ENCODE data around the gene ZNF77.
"Not testable (repeated sequence)": the region's sequence is repeated elsewhere in the genome, so short reads cannot be mapped to it uniquely, and the experiment has no call there.

Gene ZNF77

GRCh38 chr19:2969104-2969504, 24.3 kb upstream of the ZNF77 start:
- no peak for DNase-seq

- no peak for DNase-seq
These were observed 23.2 kb upstream of the ZNF77 start for GRCh38 chr19:2967972-2968371.

- DNase-seq = no peak
These were observed 20.1 kb upstream of the ZNF77 start for GRCh38 chr19:2964874-2965273.

GRCh38 chr19:2963631-2964030, 18.9 kb upstream of the ZNF77 start:
- not testable (repeated sequence) for DNase-seq

- DNase-seq = no peak
These were observed 18.4 kb upstream of the ZNF77 start for GRCh38 chr19:2963122-2963521.

- peak in 1 of 2 experiments; percentile 37 for DNase-seq
These were observed 17.4 kb upstream of the ZNF77 start for GRCh38 chr19:2962018-2962670.

- no peak for DNase-seq
These were observed 15.3 kb upstream of the ZNF77 start for GRCh38 chr19:2960120-2960519.

- DNase-seq = no peak
These were observed 12.4 kb upstream of the ZNF77 start for GRCh38 chr19:2957160-2957559.

GRCh38 chr19:2952953-2953481, 8.2 kb upstream of the ZNF77 start:
- no peak for DNase-seq

GRCh38 chr19:2950286-2951124, 5.7 kb upstream of the ZNF77 start:
- DNase-seq = peak; percentile 100

GRCh38 chr19:2949939-2950285, 5.1 kb upstream of the ZNF77 start:
- no peak for DNase-seq

- no peak for DNase-seq
These were observed 909 bp upstream of the ZNF77 start for GRCh38 chr19:2945575-2946184.

- no peak for DNase-seq
These were observed 382 bp downstream of the ZNF77 start for GRCh38 chr19:2944403-2944774.

GRCh38 chr19:2942928-2943640, 1.7 kb downstream of the ZNF77 start:
- DNase-seq = no peak

- DNase-seq = not testable (repeated sequence)
These were observed 8.9 kb downstream of the ZNF77 start for GRCh38 chr19:2935863-2936262.

GRCh38 chr19:2933490-2933910, 11.3 kb downstream of the ZNF77 start:
- no peak for DNase-seq

GRCh38 chr19:2927032-2927430, 17.7 kb downstream of the ZNF77 start:
- no peak for DNase-seq

GRCh38 chr19:2926341-2927031, 18.3 kb downstream of the ZNF77 start:
- no peak for DNase-seq

GRCh38 chr19:2923510-2923909, 21.3 kb downstream of the ZNF77 start:
- DNase-seq = no peak

- no peak for DNase-seq
These were observed 21.8 kb downstream of the ZNF77 start for GRCh38 chr19:2922987-2923386.

- DNase-seq = no peak
These were observed 27.2 kb downstream of the ZNF77 start for GRCh38 chr19:2917275-2918184.
